H9 (cell line): ENCODE results near the gene CNNM2. TPM values are rescaled to one million over a fixed set of nuclear protein-coding genes. Genes with fewer than 3 reads are reported as not detected.

Experiments
- DNase-seq: peaks from one replicate; pipeline ENCODE4 v3.0.0-alpha.2; 2017
- H2AFZ ChIP-seq: one replicate; pipeline ENCODE4 v1.6.1; 2013; ENCODE audit warnings: mild to moderate bottlenecking, low read length, control low read depth, moderate library complexity
- H2AK5ac ChIP-seq: 2 replicates; pipeline ENCODE4 v1.6.1; 2013; ENCODE audit warnings: low read length, control low read depth, mixed read lengths; ENCODE audit not compliant: insufficient read length
- H2BK120ac ChIP-seq: one replicate; pipeline ENCODE4 v1.6.1; 2013; ENCODE audit warnings: low read depth, mild to moderate bottlenecking, low read length, control low read depth, inconsistent platforms; ENCODE audit not compliant: poor library complexity, severe bottlenecking
- H2BK12ac ChIP-seq: 2 replicates; pipeline ENCODE4 v1.6.1; 2013; ENCODE audit warnings: low read length, control low read depth, mixed read lengths, low read depth; ENCODE audit not compliant: insufficient read length
- H2BK15ac ChIP-seq: 2 replicates; pipeline ENCODE4 v1.6.1; 2013; ENCODE audit warnings: low read depth, low read length, control low read depth
- H2BK20ac ChIP-seq: one replicate; pipeline ENCODE4 v1.6.1; 2013; ENCODE audit warnings: low read depth, mild to moderate bottlenecking, low read length, control low read depth, inconsistent platforms; ENCODE audit not compliant: poor library complexity, severe bottlenecking
- H2BK5ac ChIP-seq: 2 replicates; pipeline ENCODE4 v1.6.1; 2013; ENCODE audit warnings: low read length, control low read depth, mixed read lengths; ENCODE audit not compliant: insufficient read length
- H3K14ac ChIP-seq: 2 replicates; pipeline ENCODE4 v1.6.1; 2013; ENCODE audit warnings: low read length, control low read depth; ENCODE audit not compliant: insufficient read depth
- H3K18ac ChIP-seq: 2 replicates; pipeline ENCODE4 v1.6.1; 2013; ENCODE audit warnings: low read depth, mild to moderate bottlenecking, mixed read lengths, low read length, control low read depth; ENCODE audit not compliant: insufficient read length
- H3K23ac ChIP-seq: 2 replicates; pipeline ENCODE4 v1.6.1; 2013; ENCODE audit warnings: low read length, control low read depth, mixed read lengths, low read depth; ENCODE audit not compliant: insufficient read length
- H3K23me2 ChIP-seq: 2 replicates; pipeline ENCODE4 v1.6.1; 2013; ENCODE audit warnings: low read depth, mild to moderate bottlenecking, mixed read lengths, low read length, control low read depth; ENCODE audit not compliant: insufficient read length, poor library complexity, severe bottlenecking
- H3K27ac ChIP-seq: 2 replicates; pipeline ENCODE4 v1.5.1; 2013; ENCODE audit warnings: low read length, control low read depth, mixed read lengths, low read depth; ENCODE audit not compliant: insufficient read length
- H3K27me3 ChIP-seq: 2 replicates; pipeline ENCODE4 v1.6.1; 2013; ENCODE audit warnings: low read length, control low read depth, inconsistent platforms; ENCODE audit not compliant: insufficient read depth
- H3K4ac ChIP-seq: 2 replicates; pipeline ENCODE4 v1.6.1; 2013; ENCODE audit warnings: low read depth, mild to moderate bottlenecking, control low read depth, inconsistent platforms, low read length, moderate library complexity
- H3K4me1 ChIP-seq: 2 replicates; pipeline ENCODE4 v1.6.1; 2013; ENCODE audit warnings: low read length, control low read depth, inconsistent platforms; ENCODE audit not compliant: insufficient read depth
- H3K4me2 ChIP-seq: 2 replicates; pipeline ENCODE4 v1.6.1; 2013; ENCODE audit warnings: low read length, control low read depth, mixed read lengths; ENCODE audit not compliant: insufficient read length, insufficient read depth
- H3K56ac ChIP-seq: 2 replicates; pipeline ENCODE4 v1.6.1; 2013; ENCODE audit warnings: low read depth, mild to moderate bottlenecking, mixed read lengths, low read length, control low read depth; ENCODE audit not compliant: insufficient read length
- H3K79me1 ChIP-seq: 2 replicates; pipeline ENCODE4 v1.6.1; 2013; ENCODE audit warnings: low read depth, mild to moderate bottlenecking, moderate library complexity, low read length, control low read depth, inconsistent platforms; ENCODE audit not compliant: insufficient read depth, poor library complexity, severe bottlenecking
- H3K79me2 ChIP-seq: 2 replicates; pipeline ENCODE4 v1.6.1; 2013; ENCODE audit warnings: low read length, control low read depth, inconsistent platforms; ENCODE audit not compliant: insufficient read depth
- H3K9ac ChIP-seq: 2 replicates; pipeline ENCODE4 v1.6.1; 2013; ENCODE audit warnings: low read length, control low read depth, mixed read lengths; ENCODE audit not compliant: insufficient read length; ENCODE audit errors: extremely low read depth
- H3K9me3 ChIP-seq: one replicate; pipeline ENCODE4 v1.6.1; 2013; ENCODE audit warnings: low read depth, low read length, inconsistent platforms; ENCODE audit not compliant: control insufficient read depth
- H3T11ph ChIP-seq: one replicate; pipeline ENCODE4 v1.6.1; 2013; ENCODE audit warnings: mild to moderate bottlenecking, low read length, control low read depth, inconsistent platforms
- H4K20me1 ChIP-seq: one replicate; pipeline ENCODE4 v1.6.1; 2013; ENCODE audit not compliant: control insufficient read depth, insufficient read length, insufficient read depth
- H4K5ac ChIP-seq: 2 replicates; pipeline ENCODE4 v1.6.1; 2013; ENCODE audit warnings: low read depth, mild to moderate bottlenecking, mixed read lengths, low read length, control low read depth; ENCODE audit not compliant: insufficient read length
- H4K8ac ChIP-seq: replicated peaks from 2 replicates; pipeline ENCODE4 v1.6.1; 2013; ENCODE audit warnings: low read length, control low read depth, mixed read lengths, low read depth; ENCODE audit not compliant: insufficient read length
- H4K91ac ChIP-seq: 2 replicates; pipeline ENCODE4 v1.6.1; 2013; ENCODE audit warnings: low read depth, mild to moderate bottlenecking, moderate library complexity, mixed read lengths, low read length, control low read depth; ENCODE audit not compliant: insufficient read length
- H3K27ac Mint-ChIP-seq, 3 experiments: 2 replicates in 2 of 3; 3 replicates in 1 of 3; pipeline ENCODE4 v1.8.0; 2020 to 2021; ENCODE audit warnings: mixed read lengths in 3 of 3, mild to moderate bottlenecking in 1 of 3, moderate library complexity in 1 of 3
- H3K27me3 Mint-ChIP-seq: 2 replicates; pipeline ENCODE4 v1.8.0; 2021; ENCODE audit warnings: low read depth, mild to moderate bottlenecking, moderate library complexity, mixed read lengths
- H3K36me3 Mint-ChIP-seq, 3 experiments: 2 replicates in 2 of 3; 3 replicates in 1 of 3; pipeline ENCODE4 v1.8.0; 2020 to 2021; ENCODE audit warnings: low read depth in 3 of 3, mixed read lengths in 3 of 3; ENCODE audit not compliant: insufficient read depth in 1 of 3
- H3K4me1 Mint-ChIP-seq, 2 experiments: 2 replicates each; pipeline ENCODE4 v1.8.0; 2020; ENCODE audit warnings: mixed read lengths in 2 of 2
- H3K4me3 Mint-ChIP-seq, 2 experiments: 2 replicates in 1 of 2; 3 replicates in 1 of 2; pipeline ENCODE4 v1.8.0; 2020 to 2021; ENCODE audit warnings: mild to moderate bottlenecking in 2 of 2, mixed read lengths in 2 of 2, moderate library complexity in 1 of 2
- H3K9me3 Mint-ChIP-seq, 2 experiments: 2 replicates in 1 of 2; 3 replicates in 1 of 2; pipeline ENCODE4 v1.8.0; 2020; ENCODE audit warnings: mild to moderate bottlenecking in 2 of 2, mixed read lengths in 2 of 2, moderate library complexity in 1 of 2
- WGBS: extraction: QIAGEN DNeasy Blood & Tissue Kit; methylation state at CpG from one replicate; pipeline ENCODE4 v1.1.7; 2013; ENCODE audit warnings: missing lambda C conversion rate, low lambda C conversion rate, mixed read lengths; ENCODE audit not compliant: insufficient read length; ENCODE audit errors: extremely low coverage; 5-methylcytosine and 5-hydroxymethylcytosine counted together
- total RNA-seq: library from RNA; stranded (reverse); gene quantifications from 2 replicates; pipeline ENCODE4 v1.2.1, GENCODE V29; 2021
- TF ChIP-seq, protein P1 (sequence below): fragments of 200-600 bp; sonication (generic); conservative IDR thresholded peaks from 3 replicates; pipeline ENCODE4 v1.8.0; 2021; ENCODE audit warnings: antibody characterized with exemption, mild to moderate bottlenecking

The CNNM2 gene
- total RNA-seq, 1 experiment from 2014 or later: 17.5 TPM

DNA sequence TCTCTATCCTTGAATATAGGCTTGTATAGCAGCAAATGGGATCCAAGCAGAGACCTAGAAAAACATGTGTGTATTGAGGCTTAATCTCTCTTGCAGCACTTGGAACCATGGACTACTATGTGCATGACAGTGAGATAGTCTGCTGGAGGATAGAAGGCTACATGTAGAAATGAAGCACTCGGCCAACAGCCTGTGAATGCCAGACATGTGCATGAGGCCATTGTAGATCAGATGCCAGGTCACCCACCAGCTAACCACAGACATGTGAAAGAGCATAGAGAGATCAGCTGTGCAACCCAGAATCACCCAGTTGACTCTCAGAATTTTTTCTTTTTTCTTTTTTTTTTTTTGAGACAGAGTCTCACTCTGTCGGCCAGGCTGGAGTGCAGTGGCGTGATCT, 184.1 kb downstream of the CNNM2 start:
- Histone ChIP-seq H2BK12ac (no peak overlapping the region), H4K8ac (no peak overlapping the region), H3T11ph (no peak overlapping the region), H3K23ac (no peak overlapping the region), H2AK5ac (no peak overlapping the region), H3K79me2 (no peaks in the 10 kb centered on the region), H3K18ac (no peak overlapping the region), H4K20me1 (no peaks in the 10 kb centered on the region), H4K91ac (no peak overlapping the region), H2BK15ac (no peak overlapping the region), H3K23me2 (no peaks in the 10 kb centered on the region), H3K14ac (no peak overlapping the region), H3K9me3 (no peaks in the 10 kb centered on the region), H3K4me1 (peaks cover 4% of the 10 kb centered on the region), H3K9ac (no peak overlapping the region), H4K5ac (no peak overlapping the region), H2BK5ac (no peak overlapping the region), H2BK20ac (no peak overlapping the region), H3K27ac (no peak overlapping the region), H2AFZ (no peak overlapping the region), H3K79me1 (no peaks in the 10 kb centered on the region), H3K4ac (no peak overlapping the region), H3K56ac (no peak overlapping the region), H2BK120ac (no peak overlapping the region), H3K27me3 (no peaks in the 10 kb centered on the region), H3K4me2 (no peak overlapping the region)
- Mint-ChIP-seq H3K4me3 (no peak overlapping the region), H3K27ac (peak overlapping the region in 1 of 3 experiments; percentile 92; a peak in 3 of 7 replicates), H3K4me1 (peaks cover 13 to 15% of the 10 kb centered on the region in 2 experiments), H3K9me3 (no peaks in the 10 kb centered on the region), H3K36me3 (peaks cover 2 to 36% (median 16%) of the 10 kb centered on the region in 3 experiments; a peak in 4 of 7 replicates), H3K27me3 (no peaks in the 10 kb centered on the region)
- TF ChIP-seq, protein P1, sequence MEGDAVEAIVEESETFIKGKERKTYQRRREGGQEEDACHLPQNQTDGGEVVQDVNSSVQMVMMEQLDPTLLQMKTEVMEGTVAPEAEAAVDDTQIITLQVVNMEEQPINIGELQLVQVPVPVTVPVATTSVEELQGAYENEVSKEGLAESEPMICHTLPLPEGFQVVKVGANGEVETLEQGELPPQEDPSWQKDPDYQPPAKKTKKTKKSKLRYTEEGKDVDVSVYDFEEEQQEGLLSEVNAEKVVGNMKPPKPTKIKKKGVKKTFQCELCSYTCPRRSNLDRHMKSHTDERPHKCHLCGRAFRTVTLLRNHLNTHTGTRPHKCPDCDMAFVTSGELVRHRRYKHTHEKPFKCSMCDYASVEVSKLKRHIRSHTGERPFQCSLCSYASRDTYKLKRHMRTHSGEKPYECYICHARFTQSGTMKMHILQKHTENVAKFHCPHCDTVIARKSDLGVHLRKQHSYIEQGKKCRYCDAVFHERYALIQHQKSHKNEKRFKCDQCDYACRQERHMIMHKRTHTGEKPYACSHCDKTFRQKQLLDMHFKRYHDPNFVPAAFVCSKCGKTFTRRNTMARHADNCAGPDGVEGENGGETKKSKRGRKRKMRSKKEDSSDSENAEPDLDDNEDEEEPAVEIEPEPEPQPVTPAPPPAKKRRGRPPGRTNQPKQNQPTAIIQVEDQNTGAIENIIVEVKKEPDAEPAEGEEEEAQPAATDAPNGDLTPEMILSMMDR: no peak
- no peak for DNase-seq
- no CpG with 5 or more reads among the region's 3 CpGs for WGBS
